ENCODE measurements around the gene FAM53B. TPM values are rescaled to one million over a fixed set of nuclear protein-coding genes. Genes with fewer than 3 reads are reported as not detected.
A peak's percentile ranks its signal among the peaks of the same experiment; 100 is the strongest.

Gene FAM53B
- total and polyA plus RNA-seq, 4 donors, result 5.1 to 20.6 (median 9.6) TPM

GRCh38 chr10:124677293-124677699, 66.9 kb downstream of the FAM53B start:
- intact Hi-C loops (cut with DNase I), result no loop called here

GRCh38 chr10:124676416-124677062, 67.6 kb downstream of the FAM53B start:
- DNase-seq, result no peak
- 87% methylated on average over 15 of the region's 15 CpGs for WGBS, 2 donors
- no peak overlapping the region for H3K4me3 ChIP-seq (ENCODE audit: low read length in 2 of 2)
- no peak for ATAC-seq (ENCODE audit: low FRiP score)
- H3K9me3 ChIP-seq (ENCODE audit: control insufficient read depth, low read length), result no peaks in the 10 kb centered on the region
- H3K27ac ChIP-seq (ENCODE audit: low read depth in 1 of 2, low read length in 2 of 2), result no peak overlapping the region
- no peaks in the 10 kb centered on the region for H3K27me3 ChIP-seq (ENCODE audit: control insufficient read depth in 1 of 2, insufficient read depth in 2 of 2, low read length in 1 of 2)
- peaks cover 0 to 2% of the 10 kb centered on the region in 2 donors for H3K36me3 ChIP-seq (ENCODE audit: control insufficient read depth in 1 of 2, insufficient read depth in 2 of 2, low read length in 1 of 2)
- no peaks in the 10 kb centered on the region for H3K4me1 ChIP-seq (ENCODE audit: control insufficient read depth in 1 of 2, insufficient read depth in 2 of 2, low read length in 2 of 2)
- intact Hi-C loops (cut with DNase I), result no loop called here

More at GRCh38 chr10:124677293-124677699, 66.9 kb downstream of the FAM53B start:
- H3K9me3 ChIP-seq (ENCODE audit: control insufficient read depth, low read length), result no peaks in the 10 kb centered on the region
- H3K4me3 ChIP-seq (ENCODE audit: low read length in 2 of 2), result no peak overlapping the region
- H3K27me3 ChIP-seq (ENCODE audit: control insufficient read depth in 1 of 2, insufficient read depth in 2 of 2, low read length in 1 of 2), result no peaks in the 10 kb centered on the region
- peaks cover 0 to 5% of the 10 kb centered on the region in 2 donors for H3K36me3 ChIP-seq (ENCODE audit: control insufficient read depth in 1 of 2, insufficient read depth in 2 of 2, low read length in 1 of 2)
- ATAC-seq (ENCODE audit: low FRiP score) (no peak), DNase-seq (no peak)
- H3K4me1 ChIP-seq (ENCODE audit: control insufficient read depth in 1 of 2, insufficient read depth in 2 of 2, low read length in 2 of 2), result no peaks in the 10 kb centered on the region
- H3K27ac ChIP-seq (ENCODE audit: low read depth in 1 of 2, low read length in 2 of 2), result no peak overlapping the region
- WGBS, 2 donors, result 92 to 94% methylated on average over 10 of the region's 10 CpGs

- H3K4me1 ChIP-seq (ENCODE audit: control insufficient read depth in 1 of 2, insufficient read depth in 2 of 2, low read length in 2 of 2), result no peaks in the 10 kb centered on the region
- H3K27me3 ChIP-seq (ENCODE audit: control insufficient read depth in 1 of 2, insufficient read depth in 2 of 2, low read length in 1 of 2), result no peaks in the 10 kb centered on the region
- no peak overlapping the region for H3K27ac ChIP-seq (ENCODE audit: low read depth in 1 of 2, low read length in 2 of 2)
- H3K9me3 ChIP-seq (ENCODE audit: control insufficient read depth, low read length), result no peaks in the 10 kb centered on the region
- no peak overlapping the region for H3K4me3 ChIP-seq (ENCODE audit: low read length in 2 of 2)
- ATAC-seq (ENCODE audit: low FRiP score) (no peak), DNase-seq (no peak)
- intact Hi-C loops (cut with DNase I), result no loop called here
- WGBS, 2 donors, result 93 to 98% methylated on average over 4 of the region's 4 CpGs
- peaks cover 0 to 2% of the 10 kb centered on the region in 2 donors for H3K36me3 ChIP-seq (ENCODE audit: control insufficient read depth in 1 of 2, insufficient read depth in 2 of 2, low read length in 1 of 2)
These were observed 68.4 kb downstream of the FAM53B start for GRCh38 chr10:124675824-124676223.

GRCh38 chr10:124675261-124675660, 68.9 kb downstream of the FAM53B start:
- Histone ChIP-seq H3K36me3 (ENCODE audit: control insufficient read depth in 1 of 2, insufficient read depth in 2 of 2, low read length in 1 of 2) (no peaks in the 10 kb centered on the region), H3K9me3 (ENCODE audit: control insufficient read depth, low read length) (no peaks in the 10 kb centered on the region), H3K4me3 (ENCODE audit: low read length in 2 of 2) (no peak overlapping the region), H3K27me3 (ENCODE audit: control insufficient read depth in 1 of 2, insufficient read depth in 2 of 2, low read length in 1 of 2) (no peaks in the 10 kb centered on the region), H3K4me1 (ENCODE audit: control insufficient read depth in 1 of 2, insufficient read depth in 2 of 2, low read length in 2 of 2) (no peaks in the 10 kb centered on the region), H3K27ac (ENCODE audit: low read depth in 1 of 2, low read length in 2 of 2) (no peak overlapping the region)
- WGBS, 2 donors, result 68 to 83% methylated on average over 6 of the region's 6 CpGs
- no peak for DNase-seq
- intact Hi-C loops (cut with DNase I), result no loop called here
- ATAC-seq (ENCODE audit: low FRiP score), result no peak

- Histone ChIP-seq H3K36me3 (ENCODE audit: control insufficient read depth in 1 of 2, insufficient read depth in 2 of 2, low read length in 1 of 2) (no peaks in the 10 kb centered on the region), H3K9me3 (ENCODE audit: control insufficient read depth, low read length) (no peaks in the 10 kb centered on the region), H3K27ac (ENCODE audit: low read depth in 1 of 2, low read length in 2 of 2) (no peak overlapping the region), H3K4me1 (ENCODE audit: control insufficient read depth in 1 of 2, insufficient read depth in 2 of 2, low read length in 2 of 2) (no peaks in the 10 kb centered on the region), H3K27me3 (ENCODE audit: control insufficient read depth in 1 of 2, insufficient read depth in 2 of 2, low read length in 1 of 2) (no peaks in the 10 kb centered on the region), H3K4me3 (ENCODE audit: low read length in 2 of 2) (no peak overlapping the region)
- ATAC-seq (ENCODE audit: low FRiP score) (no peak), DNase-seq (no peak)
- WGBS, 2 donors, result 84 to 88% methylated on average over 9 of the region's 9 CpGs
- intact Hi-C loops (cut with DNase I), result no loop called here
These were observed 69.4 kb downstream of the FAM53B start for GRCh38 chr10:124674768-124675222.

- no peaks in the 10 kb centered on the region for H3K27me3 ChIP-seq (ENCODE audit: control insufficient read depth in 1 of 2, insufficient read depth in 2 of 2, low read length in 1 of 2)
- intact Hi-C loops (cut with DNase I), result no loop called here
- DNase-seq (no peak), ATAC-seq (ENCODE audit: low FRiP score) (no peak)
- no peaks in the 10 kb centered on the region for H3K36me3 ChIP-seq (ENCODE audit: control insufficient read depth in 1 of 2, insufficient read depth in 2 of 2, low read length in 1 of 2)
- no peak overlapping the region for H3K4me3 ChIP-seq (ENCODE audit: low read length in 2 of 2)
- H3K9me3 ChIP-seq (ENCODE audit: control insufficient read depth, low read length), result no peaks in the 10 kb centered on the region
- 82 to 86% methylated on average over 16 of the region's 16 CpGs for WGBS, 2 donors
- no peak overlapping the region for H3K27ac ChIP-seq (ENCODE audit: low read depth in 1 of 2, low read length in 2 of 2)
- H3K4me1 ChIP-seq (ENCODE audit: control insufficient read depth in 1 of 2, insufficient read depth in 2 of 2, low read length in 2 of 2), result no peaks in the 10 kb centered on the region
These were observed 72.0 kb downstream of the FAM53B start for GRCh38 chr10:124672181-124672638.

- no peak overlapping the region for H3K4me3 ChIP-seq (ENCODE audit: low read length in 2 of 2)
- H3K4me1 ChIP-seq (ENCODE audit: control insufficient read depth in 1 of 2, insufficient read depth in 2 of 2, low read length in 2 of 2), result no peaks in the 10 kb centered on the region
- WGBS, 2 donors, result 83 to 92% methylated on average over 8 of the region's 8 CpGs
- ATAC-seq (ENCODE audit: low FRiP score) (peak; percentile 40), DNase-seq (peak in 1 of 2 donors; percentile 73)
- H3K36me3 ChIP-seq (ENCODE audit: control insufficient read depth in 1 of 2, insufficient read depth in 2 of 2, low read length in 1 of 2), result no peaks in the 10 kb centered on the region
- no peak overlapping the region for H3K27ac ChIP-seq (ENCODE audit: low read depth in 1 of 2, low read length in 2 of 2)
- intact Hi-C loops (cut with DNase I), result no loop called here
- no peaks in the 10 kb centered on the region for H3K27me3 ChIP-seq (ENCODE audit: control insufficient read depth in 1 of 2, insufficient read depth in 2 of 2, low read length in 1 of 2)
- H3K9me3 ChIP-seq (ENCODE audit: control insufficient read depth, low read length), result no peaks in the 10 kb centered on the region
These were observed 72.6 kb downstream of the FAM53B start for GRCh38 chr10:124671486-124672075.

GRCh38 chr10:124670849-124671248, 73.3 kb downstream of the FAM53B start:
- H3K27ac ChIP-seq (ENCODE audit: low read depth in 1 of 2, low read length in 2 of 2), result no peak overlapping the region
- DNase-seq, result peak in 1 of 2 donors; percentile 71
- no peak overlapping the region for H3K4me3 ChIP-seq (ENCODE audit: low read length in 2 of 2)
- intact Hi-C loops (cut with DNase I), result no loop called here
- no peaks in the 10 kb centered on the region for H3K4me1 ChIP-seq (ENCODE audit: control insufficient read depth in 1 of 2, insufficient read depth in 2 of 2, low read length in 2 of 2)
- H3K9me3 ChIP-seq (ENCODE audit: control insufficient read depth, low read length), result no peaks in the 10 kb centered on the region
- WGBS, 2 donors, result 90 to 95% methylated on average over 13 of the region's 13 CpGs
- no peak for ATAC-seq (ENCODE audit: low FRiP score)
- no peaks in the 10 kb centered on the region for H3K27me3 ChIP-seq (ENCODE audit: control insufficient read depth in 1 of 2, insufficient read depth in 2 of 2, low read length in 1 of 2)
- no peaks in the 10 kb centered on the region for H3K36me3 ChIP-seq (ENCODE audit: control insufficient read depth in 1 of 2, insufficient read depth in 2 of 2, low read length in 1 of 2)

Data from aorta (tissue), 5 donors.